ENCODE measurements around the gene COA7.
A peak's percentile ranks its signal among the peaks of the same experiment; 100 is the strongest.

Gene COA7

DNA sequence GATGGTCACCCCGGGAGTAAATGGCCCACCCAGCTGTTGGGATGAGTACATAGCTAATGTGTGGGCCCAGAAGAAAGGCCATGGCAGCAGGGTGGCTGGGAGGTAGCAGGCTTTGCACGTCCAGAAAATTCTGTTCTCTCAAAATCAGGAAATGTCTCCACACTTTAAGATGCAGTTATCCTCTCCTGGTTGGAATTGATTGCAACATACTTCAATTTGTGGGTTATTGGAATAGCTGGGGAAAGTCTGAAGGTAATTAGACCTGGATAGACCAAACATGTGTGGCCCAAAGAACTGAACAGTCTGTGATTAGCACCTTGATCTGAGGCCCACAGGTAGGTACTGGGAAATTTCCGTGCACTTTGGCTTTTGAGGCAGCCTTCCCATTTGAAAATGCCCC, 30.2 kb downstream of the COA7 start:
- no peak for DNase-seq

- DNase-seq, result no peak
Observed at GRCh38 chr1:52667290-52667689, 30.9 kb downstream of the COA7 start.

DNA sequence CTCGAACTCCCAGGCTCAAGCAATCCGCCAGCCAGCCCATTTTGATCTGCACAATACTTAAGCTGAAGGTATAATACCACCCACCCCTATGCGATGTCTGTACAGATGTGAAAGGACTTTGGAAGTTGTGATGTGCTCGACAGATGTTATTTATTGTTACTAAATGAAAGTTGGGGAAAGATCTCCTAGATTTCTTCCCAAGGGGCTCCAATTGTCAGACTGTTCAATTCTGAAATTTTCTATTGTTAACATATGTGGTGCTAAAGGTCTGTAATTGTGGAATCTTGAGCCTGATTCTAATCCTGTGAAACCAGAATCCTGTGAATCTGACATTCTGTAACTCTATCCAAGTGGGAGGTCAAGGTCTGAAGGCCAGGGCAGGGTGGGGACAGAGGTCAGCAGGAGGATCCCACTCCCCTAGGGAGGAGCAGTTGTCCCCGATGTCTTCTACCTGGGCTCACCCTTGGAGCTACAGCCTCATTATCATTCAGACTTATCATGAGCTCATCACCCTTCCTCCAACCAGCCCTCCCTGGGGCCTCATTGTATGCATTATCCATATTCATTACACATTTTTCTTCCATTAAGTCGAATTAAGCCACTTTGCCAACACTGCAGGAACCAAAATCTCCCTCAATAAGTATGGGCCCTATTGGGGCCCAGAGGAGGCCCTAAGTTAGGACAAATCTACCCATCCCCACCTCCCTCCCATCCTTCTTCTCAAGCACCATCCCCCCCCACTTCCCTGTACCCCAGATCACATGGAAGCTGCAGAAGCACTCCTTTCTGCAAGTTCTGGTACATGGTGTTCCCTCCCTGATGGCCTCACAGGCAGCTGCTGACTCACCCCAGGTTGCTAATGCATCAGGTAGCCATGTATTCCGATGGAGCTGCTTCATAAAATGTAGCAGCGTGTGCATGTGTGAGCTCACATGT, 32.9 kb downstream of the COA7 start:
- DNase-seq, result no peak

DNA sequence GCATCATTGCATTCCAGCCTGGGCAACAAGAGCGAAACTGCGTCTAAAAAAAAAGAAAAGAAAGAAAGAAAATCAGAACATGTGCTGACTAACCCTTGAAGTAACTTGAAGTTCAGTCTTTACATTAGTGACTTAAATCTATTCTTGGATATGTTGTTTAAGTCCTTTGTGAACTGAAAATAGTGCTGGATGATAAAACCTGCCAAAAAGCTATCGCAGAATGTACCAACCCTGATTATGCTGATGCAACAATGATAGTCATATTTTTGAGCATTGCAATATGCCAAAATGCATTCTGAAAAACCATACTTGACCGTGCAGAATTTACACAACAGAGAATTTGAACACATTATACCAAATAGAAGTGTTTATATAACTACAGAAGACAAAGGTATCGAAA, 34.4 kb downstream of the COA7 start:
- DNase-seq, result no peak

DNA sequence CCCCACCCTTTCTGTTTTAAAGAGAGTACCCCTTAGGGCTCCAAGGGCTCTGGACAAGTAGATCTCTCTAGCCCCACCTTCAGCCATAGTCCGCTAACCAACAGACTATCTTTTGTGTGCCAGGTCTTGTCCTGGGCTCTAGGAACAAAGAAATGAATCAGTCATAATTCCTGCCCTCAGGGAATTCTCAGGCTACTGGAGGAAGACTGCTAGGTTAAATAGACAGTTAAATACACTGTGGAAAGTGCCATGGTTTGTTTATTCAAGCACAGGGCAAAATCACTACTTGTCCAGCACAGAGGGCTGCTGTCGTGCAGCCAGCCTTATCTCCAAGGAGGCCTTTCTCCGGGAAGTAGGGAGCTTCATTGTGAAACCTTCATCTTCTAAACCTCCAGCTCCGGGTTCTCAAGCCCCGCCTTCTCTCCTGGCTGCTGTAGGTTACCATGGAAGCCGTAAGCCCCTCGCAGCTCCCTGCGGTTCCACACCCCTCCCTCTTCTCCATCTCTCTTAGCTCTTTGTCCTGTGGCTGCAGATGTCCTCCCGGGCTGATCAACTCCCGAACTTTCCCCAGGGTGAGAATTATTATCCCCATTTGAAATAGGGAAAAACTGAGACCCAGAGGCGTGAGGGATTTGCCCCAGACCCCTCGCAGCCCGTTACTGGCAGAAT, 35.4 kb downstream of the COA7 start:
- DNase-seq, result peak; percentile 88

- DNase-seq, result no peak
Observed at GRCh38 chr1:52660807-52661206, 37.3 kb downstream of the COA7 start.

GRCh38 chr1:52659851-52660596, 38.1 kb downstream of the COA7 start:
- no peak for DNase-seq

GRCh38 chr1:52659356-52659755, 38.8 kb downstream of the COA7 start:
- no peak for DNase-seq

DNA sequence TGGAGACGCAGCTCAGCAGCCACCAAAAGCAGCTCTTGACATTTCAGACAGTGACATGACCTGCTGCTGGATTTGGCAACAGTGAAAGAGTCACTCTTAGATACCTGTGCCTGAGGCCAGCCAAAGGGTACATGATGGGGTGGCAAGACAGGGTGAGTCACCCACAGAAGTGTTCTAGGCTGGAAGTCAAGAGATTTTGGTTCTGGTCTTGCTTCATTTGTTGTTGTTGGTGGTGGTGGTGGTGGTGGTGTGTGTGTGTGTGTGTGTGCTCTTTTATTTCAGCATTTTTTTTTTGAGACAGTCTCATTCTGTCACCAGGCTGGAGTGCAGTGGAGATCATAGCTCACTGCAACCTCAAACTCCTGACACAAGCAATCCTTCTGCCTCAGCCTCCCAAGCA, 39.4 kb downstream of the COA7 start:
- no peak for DNase-seq

DNA sequence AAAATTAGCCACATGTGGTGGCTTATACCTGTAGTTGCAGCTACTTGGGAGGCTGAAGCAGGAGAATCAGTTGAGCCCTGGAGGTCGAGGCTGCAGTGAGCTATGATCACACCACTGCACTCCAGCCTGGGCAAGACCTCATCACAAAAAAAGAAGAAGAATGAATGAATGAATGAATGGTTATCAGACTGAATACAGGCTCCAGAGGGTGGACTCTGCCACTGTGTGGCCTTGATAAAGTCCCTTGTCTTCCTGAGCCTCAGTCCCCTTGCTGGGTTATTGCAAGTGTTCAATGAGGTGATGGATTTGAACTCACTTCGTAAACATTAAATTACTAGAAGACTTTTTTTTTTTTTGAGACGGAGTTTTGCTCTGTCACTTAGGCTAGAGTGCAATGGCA, 40.4 kb downstream of the COA7 start:
- no peak for DNase-seq

GRCh38 chr1:52654063-52654462, 44.1 kb downstream of the COA7 start:
- no peak for DNase-seq

GRCh38 chr1:52653207-52653849, 44.8 kb downstream of the COA7 start:
- no peak for DNase-seq

- DNase-seq, result peak; percentile 15
Observed at GRCh38 chr1:52651904-52652303, 46.2 kb downstream of the COA7 start.

DNA sequence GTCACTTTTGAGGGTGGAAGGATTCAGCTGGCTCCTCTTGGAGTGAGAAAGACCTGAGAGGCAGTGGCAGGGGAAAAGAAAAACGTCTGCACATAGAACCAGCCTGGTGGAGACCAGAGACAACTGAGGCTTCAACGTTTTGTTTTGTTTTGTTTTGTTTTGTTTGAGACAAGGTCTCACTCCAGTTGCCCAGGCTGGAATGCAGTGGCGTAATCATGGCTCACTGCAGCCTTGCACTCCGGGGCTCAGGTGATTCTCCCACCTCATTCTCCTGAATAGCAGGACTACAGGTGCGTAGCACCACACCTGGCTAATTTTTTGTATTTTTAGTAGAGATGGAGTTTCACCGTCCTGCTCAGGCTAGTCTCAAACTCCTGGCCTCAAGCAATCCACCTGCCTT, 52.9 kb downstream of the COA7 start:
- no peak for DNase-seq

GRCh38 chr1:52641307-52641706, 56.8 kb downstream of the COA7 start:
- DNase-seq, result no peak

- DNase-seq, result peak; percentile 72
Observed at GRCh38 chr1:52640697-52641096, 57.5 kb downstream of the COA7 start.

DNA sequence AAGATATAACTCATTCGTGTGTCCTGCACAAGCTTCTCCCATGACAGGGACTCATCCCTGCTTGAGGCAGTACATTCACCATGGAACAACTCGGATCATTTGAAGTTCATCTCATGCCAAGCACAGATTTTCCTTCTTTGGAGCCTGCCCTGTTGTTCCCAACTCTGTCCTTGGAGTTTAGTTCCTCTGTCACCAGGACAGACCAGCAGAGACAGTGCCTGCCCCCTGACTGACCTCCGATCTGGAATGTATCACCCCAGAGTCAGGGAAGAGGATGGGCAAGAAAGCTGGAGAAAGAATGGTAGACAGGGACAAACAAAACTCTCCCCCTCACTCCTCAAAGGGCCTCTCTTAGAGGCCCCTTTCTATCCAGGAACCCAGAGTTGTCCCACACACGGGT, 60.2 kb downstream of the COA7 start:
- no peak for DNase-seq

DNA sequence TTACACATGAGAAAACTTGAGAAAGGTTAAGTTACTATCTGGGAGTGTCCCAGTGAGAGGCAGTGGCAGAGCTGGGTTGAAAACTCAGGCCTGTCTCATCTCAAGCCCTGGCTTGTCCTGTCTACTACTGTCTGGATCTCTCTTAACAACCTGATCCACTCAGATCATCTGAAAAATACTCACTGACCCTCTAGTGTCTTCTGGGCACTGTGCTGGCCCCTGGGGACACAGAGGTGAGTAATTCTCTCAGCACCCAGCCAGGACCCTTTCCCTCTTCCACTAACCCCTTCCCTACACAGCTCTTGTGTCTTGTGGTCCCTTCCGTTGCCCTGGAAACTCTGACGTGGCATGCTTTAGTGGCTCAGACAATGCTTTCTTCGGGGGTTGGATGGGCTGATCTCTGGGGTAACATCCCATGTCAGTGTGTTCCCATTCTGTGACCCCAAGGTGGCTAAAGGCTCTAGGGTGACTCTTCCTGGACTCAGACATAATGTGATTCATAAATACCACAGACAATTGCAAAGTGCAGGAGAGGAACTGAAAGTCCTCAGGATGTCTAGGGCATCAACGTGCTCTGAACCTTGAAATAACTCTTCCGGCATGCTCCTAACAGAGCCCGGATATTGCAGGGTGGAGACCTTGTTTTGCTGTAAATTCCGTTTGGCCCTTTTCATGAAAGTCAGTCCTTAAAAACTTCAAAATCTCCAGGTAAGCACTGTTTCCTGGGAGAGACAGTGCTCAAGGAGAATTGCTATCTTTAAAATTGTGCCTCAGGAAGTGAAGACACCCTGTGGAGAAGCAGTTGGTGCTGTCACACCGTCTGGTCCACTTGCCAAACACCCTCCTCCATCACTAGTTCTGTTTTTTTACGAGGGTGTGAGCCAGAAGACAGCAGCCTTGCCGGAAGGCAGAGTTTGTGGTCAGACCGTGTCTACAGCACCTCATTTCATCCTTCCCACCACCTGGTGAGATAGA, 61.1 kb downstream of the COA7 start:
- no peak for DNase-seq

DNA sequence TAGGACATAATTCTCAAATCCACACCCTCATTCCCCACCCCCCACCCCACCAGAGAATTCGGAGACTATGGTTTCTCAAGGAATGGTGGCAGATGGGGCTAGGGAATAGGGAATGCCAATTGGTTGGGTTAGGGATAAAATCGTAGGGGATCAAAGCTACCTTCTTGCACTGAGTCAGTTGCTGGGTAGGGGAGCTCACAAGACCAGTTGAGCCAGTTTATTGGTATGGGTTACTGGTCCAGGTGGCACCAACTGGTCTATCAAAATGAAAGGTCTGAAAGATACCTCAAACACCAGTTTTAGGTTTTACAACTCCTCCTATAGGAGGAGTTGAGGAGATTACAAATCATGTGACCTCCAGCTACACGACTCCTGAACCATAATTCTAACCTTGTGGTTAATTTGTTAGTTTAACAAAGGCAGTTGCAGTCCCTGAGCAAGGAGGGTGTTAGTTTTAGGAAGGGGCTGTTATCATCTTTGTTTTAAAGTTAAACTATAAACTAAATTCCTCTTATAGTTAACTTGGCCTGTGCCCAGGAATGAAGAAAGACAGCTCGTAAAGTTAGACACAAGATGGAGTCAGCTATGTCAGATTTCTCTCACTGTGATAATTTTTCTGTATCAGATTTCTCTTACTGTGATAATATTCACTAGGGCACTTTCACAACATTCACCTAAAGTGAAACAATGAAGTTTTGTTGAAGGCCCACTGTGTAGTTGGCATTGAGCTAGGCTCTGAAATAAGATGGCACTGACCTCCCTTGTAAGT, 62.6 kb downstream of the COA7 start:
- DNase-seq, result no peak
